Measurements from ENCODE around the gene TNKS1BP1.

The TNKS1BP1 gene

GRCh38 chr11:57251037-57251436, 73.7 kb downstream of the TNKS1BP1 start:
- DNase-seq, result no peak
